Purkinje cell (primary cell): ENCODE data around the gene DNASE2. TPM values are rescaled to one million over a fixed set of nuclear protein-coding genes. Genes with fewer than 3 reads are reported as not detected.

Experiments used
- polyA plus RNA-seq: library from polyadenylated mRNA; unstranded; fragments of >200 nt; fragmentation: Nextera tagmentation; gene quantifications from 2 replicates; pipeline ENCODE4 v1.2.1, GENCODE V29; 2014

The DNASE2 gene, protein sequence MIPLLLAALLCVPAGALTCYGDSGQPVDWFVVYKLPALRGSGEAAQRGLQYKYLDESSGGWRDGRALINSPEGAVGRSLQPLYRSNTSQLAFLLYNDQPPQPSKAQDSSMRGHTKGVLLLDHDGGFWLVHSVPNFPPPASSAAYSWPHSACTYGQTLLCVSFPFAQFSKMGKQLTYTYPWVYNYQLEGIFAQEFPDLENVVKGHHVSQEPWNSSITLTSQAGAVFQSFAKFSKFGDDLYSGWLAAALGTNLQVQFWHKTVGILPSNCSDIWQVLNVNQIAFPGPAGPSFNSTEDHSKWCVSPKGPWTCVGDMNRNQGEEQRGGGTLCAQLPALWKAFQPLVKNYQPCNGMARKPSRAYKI
- 1.5 and 2.8 TPM in 2 replicates for polyA plus RNA-seq

DNA sequence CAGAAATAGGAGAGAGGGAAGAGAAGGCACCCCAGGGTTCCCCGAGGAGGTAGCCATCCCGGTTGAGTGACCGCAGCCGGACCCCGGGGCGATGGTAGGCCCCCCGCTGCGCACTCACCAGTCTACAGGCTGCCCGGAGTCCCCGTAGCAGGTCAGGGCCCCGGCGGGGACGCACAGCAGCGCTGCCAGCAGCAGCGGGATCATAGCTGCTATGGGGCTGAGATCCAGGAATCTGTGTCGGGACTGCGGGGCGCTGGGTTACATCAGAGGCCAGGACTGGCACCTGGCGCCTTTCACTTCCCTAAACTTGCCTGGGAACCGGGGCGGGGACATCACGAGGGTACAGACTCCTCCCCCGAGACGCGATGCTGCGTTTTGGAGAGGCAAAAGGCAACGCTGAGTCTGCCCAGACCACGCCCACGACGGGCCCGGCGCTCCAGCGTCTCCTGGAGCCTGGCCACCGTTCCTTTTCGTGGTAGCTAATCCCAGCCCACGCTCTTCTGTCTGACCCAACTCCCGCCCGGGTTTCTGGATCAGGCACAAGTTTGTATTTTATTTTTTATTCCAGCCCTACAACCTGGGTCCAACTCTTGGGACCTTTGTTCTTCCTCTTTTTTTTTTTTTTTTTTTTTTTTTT is at the start of gene DNASE2:
Gene DNASE2, minus strand, starts transcription at position 278 of the 637 bp plus-strand sequence. Its CDS starts 74 bp downstream, at position 204.

DNA sequence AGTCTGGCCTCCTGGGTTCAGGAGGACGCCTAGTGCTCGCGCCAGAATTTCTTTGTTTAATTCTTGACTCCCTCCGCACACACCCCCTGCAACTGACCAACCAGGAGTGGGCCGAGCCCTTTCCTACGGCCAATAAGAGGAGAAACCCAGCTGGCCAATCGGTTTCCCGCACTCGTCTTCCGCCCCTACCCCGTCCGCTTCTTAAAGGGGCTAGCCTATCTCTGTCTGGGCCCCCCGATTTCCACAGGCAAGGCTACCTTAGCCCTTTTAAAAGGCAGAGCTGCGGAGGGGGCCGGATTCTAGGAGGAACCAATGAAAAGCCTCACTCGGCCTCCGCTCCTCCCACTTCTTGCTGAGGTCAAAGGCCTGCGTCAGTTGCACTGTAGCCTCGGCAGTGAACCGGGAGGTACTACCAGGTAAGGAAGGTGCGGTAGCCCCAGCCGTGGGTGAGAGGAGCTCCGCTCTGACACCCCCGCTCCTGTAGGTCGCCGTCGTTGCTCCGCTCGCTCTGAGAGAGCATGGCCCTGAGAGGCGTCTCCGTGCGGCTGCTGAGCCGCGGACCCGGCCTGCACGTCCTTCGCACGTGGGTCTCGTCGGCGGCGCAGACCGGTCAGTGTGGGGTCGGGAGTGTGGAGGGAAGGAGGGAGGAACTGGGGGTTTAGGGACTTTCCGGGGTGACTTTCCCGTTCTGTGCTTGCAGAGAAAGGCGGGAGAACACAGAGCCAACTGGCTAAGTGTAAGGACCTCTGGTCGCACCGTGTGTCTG is 9.7 kb upstream of the DNASE2 start, which contains the start of gene GCDH:
Gene GCDH, plus strand, starts transcription at position 374 of the 766 bp plus-strand sequence. Its CDS starts 145 bp downstream, at position 519.

DNA sequence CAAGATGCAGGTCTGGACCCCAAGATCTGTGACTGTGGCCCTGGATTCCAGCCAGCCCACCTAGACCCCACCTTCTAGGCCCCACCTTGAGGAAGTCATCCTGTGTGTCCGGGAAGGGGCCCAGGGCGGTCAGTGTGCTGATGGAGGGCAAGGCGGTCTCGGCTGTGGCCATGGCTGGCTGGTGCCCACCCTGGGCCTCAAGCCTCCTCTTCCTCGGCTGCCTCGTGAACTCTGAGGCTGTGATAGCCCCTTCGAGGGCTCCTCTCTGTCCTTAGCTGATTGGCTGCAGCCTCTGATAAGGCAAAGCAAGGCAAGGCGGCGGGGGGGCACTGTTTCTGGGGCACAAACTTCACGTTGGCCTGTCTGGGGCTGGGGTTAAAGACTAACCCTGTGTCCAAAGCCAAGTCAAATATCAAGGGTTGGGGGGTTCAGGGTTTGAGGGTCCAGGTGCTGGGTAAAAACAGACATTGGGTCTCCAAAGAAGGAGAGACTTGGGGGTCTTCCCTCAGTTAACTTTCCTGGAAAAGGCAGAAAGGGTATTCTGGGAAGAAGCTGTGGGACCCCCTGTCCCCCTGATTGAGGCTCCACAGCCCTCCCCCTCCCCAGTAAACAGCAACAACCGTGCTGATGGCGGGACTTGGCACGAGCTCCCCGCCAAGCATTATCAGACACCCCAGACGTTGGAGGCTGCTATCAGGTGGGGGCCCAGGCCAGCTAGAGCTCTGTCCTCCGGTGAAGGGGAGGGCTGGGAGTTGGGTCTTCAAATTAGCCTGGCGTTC is 5.9 kb upstream of the DNASE2 start, which contains the start of gene KLF1:
Gene KLF1, minus strand, starts transcription at position 233 of the 779 bp plus-strand sequence. Its CDS starts 61 bp downstream, at position 172.

DNA sequence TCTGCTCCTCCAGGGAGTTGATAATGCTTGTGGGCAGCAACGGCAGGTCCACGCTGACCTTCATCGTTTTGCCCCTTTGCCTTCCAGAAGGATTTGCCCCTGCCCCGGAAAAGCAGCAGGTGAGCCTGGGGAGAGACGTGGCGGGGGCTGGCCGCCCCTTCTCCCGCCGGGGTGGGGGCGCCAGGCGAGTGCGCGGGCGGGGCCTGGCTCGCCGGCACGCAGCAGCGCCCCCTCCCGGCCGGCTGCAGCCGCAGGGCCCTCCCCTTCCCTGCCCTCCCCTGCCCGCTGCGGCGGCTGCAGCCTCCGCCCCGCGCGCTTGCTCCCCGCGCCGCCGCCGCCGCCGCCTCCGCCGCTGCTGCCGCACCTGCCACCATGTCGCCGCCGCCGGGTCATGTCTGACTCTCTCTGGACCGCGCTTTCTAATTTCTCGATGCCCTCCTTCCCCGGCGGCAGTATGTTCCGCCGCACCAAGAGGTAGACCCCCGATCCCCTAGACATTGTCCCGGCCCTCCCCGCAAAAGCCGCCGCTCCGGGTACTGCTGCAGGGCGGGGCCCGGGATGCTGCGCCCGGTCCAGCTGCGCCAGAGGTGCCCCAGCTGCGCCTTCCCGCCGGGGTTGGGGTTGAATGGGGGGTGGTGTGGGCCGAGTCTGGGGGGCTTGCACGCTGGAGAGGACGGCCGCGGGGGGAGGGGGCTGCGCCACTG is 42.9 kb downstream of the DNASE2 start, which contains the start of gene MAST1:
Gene MAST1, plus strand, starts transcription at position 334 of the 704 bp plus-strand sequence. Its CDS starts 58 bp downstream, at position 392.

DNA sequence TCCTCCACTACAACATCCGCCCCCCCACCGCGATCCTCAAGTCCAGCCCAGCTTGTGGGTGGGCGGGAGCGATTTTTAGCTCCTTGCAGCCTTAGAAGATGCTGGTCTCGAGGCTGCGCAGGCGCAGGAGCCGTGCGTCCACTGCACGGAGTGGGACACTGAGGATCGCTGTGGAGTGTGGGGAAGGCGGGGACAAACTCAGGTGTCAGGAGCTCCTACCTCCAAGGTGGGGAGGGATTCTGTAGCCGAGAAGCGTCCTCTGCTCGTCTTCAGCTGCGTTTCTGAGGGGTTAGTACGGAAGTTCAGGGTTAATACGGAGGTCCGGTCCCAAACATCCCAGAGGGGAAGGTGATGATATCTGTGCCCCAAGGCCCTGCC is 46.7 kb downstream of the DNASE2 start, which contains the start of gene RTBDN:
Gene RTBDN, minus strand, starts transcription at position 14 of the 378 bp plus-strand sequence. CDS start 4,600 bp downstream, outside the sequence.

Other genes starting within 250 kb of the DNASE2 start
- gene MAN2B1, start 214.7 kb downstream of the DNASE2 start, polyA plus RNA-seq = 2.5 TPM in 1 of 2 replicates, not detected in the other
- 15.0 and 22.2 TPM in 2 replicates for gene WDR83, start 214.6 kb downstream of the DNASE2 start, polyA plus RNA-seq
- 54.0 and 71.6 TPM in 2 replicates for gene DHPS, start 199.6 kb downstream of the DNASE2 start, polyA plus RNA-seq
- gene GNG14, start 193.5 kb downstream of the DNASE2 start, polyA plus RNA-seq = not detected in 2 replicates
- gene FBXW9, start 184.8 kb downstream of the DNASE2 start, polyA plus RNA-seq = 0.31 and 0.50 TPM in 2 replicates
- gene TNPO2, start 157.5 kb downstream of the DNASE2 start, polyA plus RNA-seq = 31.5 and 39.0 TPM in 2 replicates
- 64.1 and 73.9 TPM in 2 replicates for gene TRIR, start 146.8 kb downstream of the DNASE2 start, polyA plus RNA-seq
- 20.2 and 38.0 TPM in 2 replicates for gene GET3, start 144.0 kb downstream of the DNASE2 start, polyA plus RNA-seq
- not detected in 2 replicates for gene BEST2, start 129.7 kb downstream of the DNASE2 start, polyA plus RNA-seq
- gene HOOK2, start 105.9 kb downstream of the DNASE2 start, polyA plus RNA-seq = 16.2 and 27.2 TPM in 2 replicates
- gene JUNB, start 90.0 kb downstream of the DNASE2 start, polyA plus RNA-seq = 1.1 TPM in 1 of 2 replicates, not detected in the other
- 1,541 and 1,786 TPM in 2 replicates for gene PRDX2, start 79.6 kb downstream of the DNASE2 start, polyA plus RNA-seq
- gene THSD8, start 79.4 kb downstream of the DNASE2 start, polyA plus RNA-seq = 3.0 TPM in 1 of 2 replicates, not detected in the other
- 0.42 and 6.5 TPM in 2 replicates for gene RNASEH2A, start 74.9 kb downstream of the DNASE2 start, polyA plus RNA-seq
- gene RTBDN, start 46.9 kb downstream of the DNASE2 start, polyA plus RNA-seq = 8.2 TPM in 1 of 2 replicates, not detected in the other
- 2.5 and 5.0 TPM in 2 replicates for gene MAST1, start 42.9 kb downstream of the DNASE2 start, polyA plus RNA-seq
- gene KLF1, start 5.8 kb upstream of the DNASE2 start, polyA plus RNA-seq = not detected in 2 replicates
- 7.2 and 8.1 TPM in 2 replicates for gene GCDH, start 9.7 kb upstream of the DNASE2 start, polyA plus RNA-seq
- not detected in 2 replicates for gene SYCE2, start 37.8 kb upstream of the DNASE2 start, polyA plus RNA-seq
- 39.0 and 40.7 TPM in 2 replicates for gene FARSA, start 52.3 kb upstream of the DNASE2 start, polyA plus RNA-seq
- gene CALR, start 57.2 kb upstream of the DNASE2 start, polyA plus RNA-seq = 1,157 and 1,633 TPM in 2 replicates
- gene RAD23A, start 64.4 kb upstream of the DNASE2 start, polyA plus RNA-seq = 35.9 and 39.6 TPM in 2 replicates
- 11.9 and 15.4 TPM in 2 replicates for gene GADD45GIP1, start 75.8 kb upstream of the DNASE2 start, polyA plus RNA-seq
- gene DAND5, start 88.1 kb upstream of the DNASE2 start, polyA plus RNA-seq = not detected in 2 replicates
- 2.0 and 4.5 TPM in 2 replicates for gene NFIX, start 114.0 kb upstream of the DNASE2 start, polyA plus RNA-seq
- gene LYL1, start 221.4 kb upstream of the DNASE2 start, polyA plus RNA-seq = not detected in 2 replicates
- gene TRMT1, start 235.3 kb upstream of the DNASE2 start, polyA plus RNA-seq = 1.7 and 3.5 TPM in 2 replicates
- gene NACC1, start 236.8 kb upstream of the DNASE2 start, polyA plus RNA-seq = 0.10 and 0.63 TPM in 2 replicates